Keratinocyte (primary cell): ENCODE data around the gene TBRG4. TPM values are rescaled to one million over a fixed set of nuclear protein-coding genes. Genes with fewer than 3 reads are reported as not detected.

Source experiments
- DNase-seq: peaks from one replicate; pipeline ENCODE4 v3.0.0-alpha.2; 2011; ENCODE audit warnings: low read depth, missing footprints, low spot score
- FAIRE-seq: peaks from 2 replicates; lab custom pipeline; 2011; peaks lifted over from hg19 to GRCh38; lab: Jason Lieb, UNC
- H2AFZ ChIP-seq: 2 replicates; pipeline ENCODE4 v1.6.0; 2012; ENCODE audit warnings: low read length, control low read depth, inconsistent platforms; ENCODE audit not compliant: control insufficient read depth
- H3K27ac ChIP-seq: 2 replicates; pipeline ENCODE4 v1.5.1; 2011; ENCODE audit warnings: low read length; ENCODE audit not compliant: control insufficient read depth, insufficient read depth
- H3K27me3 ChIP-seq: 3 replicates; pipeline ENCODE4 v1.6.0; 2011; ENCODE audit warnings: low read length; ENCODE audit not compliant: control insufficient read depth, insufficient read depth; ENCODE audit errors: extremely low read depth
- H3K36me3 ChIP-seq, 2 experiments: 2 replicates in 1 of 2; 3 replicates in 1 of 2; pipeline ENCODE4 v1.5.1; 2011; ENCODE audit warnings: low read length in 2 of 2, mild to moderate bottlenecking in 1 of 2; ENCODE audit not compliant: control insufficient read depth in 2 of 2, insufficient read depth in 2 of 2; ENCODE audit errors: extremely low read depth in 1 of 2
- H3K4me1 ChIP-seq: 3 replicates; pipeline ENCODE4 v1.5.1; 2011; ENCODE audit warnings: low read length; ENCODE audit not compliant: control insufficient read depth, insufficient read depth; ENCODE audit errors: extremely low read depth
- H3K4me2 ChIP-seq: 3 replicates; pipeline ENCODE4 v1.6.0; 2011; ENCODE audit warnings: low read depth, low read length; ENCODE audit not compliant: control insufficient read depth, insufficient read depth; ENCODE audit errors: extremely low read depth
- H3K4me3 ChIP-seq, 3 experiments: fragments of 200-600 bp in 1 of 3; sonication (generic) in 1 of 3; 2 replicates in 2 of 3; 3 replicates in 1 of 3; pipeline ENCODE4 v1.5.1; 2011 to 2016; ENCODE audit warnings: low read length in 3 of 3, mild to moderate bottlenecking in 3 of 3, control low read depth in 2 of 3, inconsistent platforms in 1 of 3, low read depth in 1 of 3, mixed read lengths in 1 of 3, mixed run types in 1 of 3, moderate library complexity in 1 of 3; ENCODE audit not compliant: control insufficient read depth in 2 of 3, insufficient read depth in 2 of 3; ENCODE audit errors: extremely low read depth in 1 of 3
- H3K79me2 ChIP-seq: 2 replicates; pipeline ENCODE4 v1.6.0; 2012; ENCODE audit warnings: low read length; ENCODE audit not compliant: control insufficient read depth, insufficient read depth
- H3K9ac ChIP-seq: 3 replicates; pipeline ENCODE4 v1.6.0; 2011; ENCODE audit warnings: low read length; ENCODE audit not compliant: control insufficient read depth, insufficient read depth; ENCODE audit errors: extremely low read depth
- H3K9me1 ChIP-seq: 3 replicates; pipeline ENCODE4 v1.6.0; 2011; ENCODE audit warnings: low read length; ENCODE audit not compliant: control insufficient read depth, insufficient read depth; ENCODE audit errors: extremely low read depth
- H3K9me3 ChIP-seq: 2 replicates; pipeline ENCODE4 v1.5.1; 2012; ENCODE audit warnings: low read depth, low read length; ENCODE audit not compliant: control insufficient read depth
- H4K20me1 ChIP-seq: 3 replicates; pipeline ENCODE4 v1.6.0; 2011; ENCODE audit warnings: low read length; ENCODE audit not compliant: control insufficient read depth, insufficient read depth; ENCODE audit errors: extremely low read depth
- EZH2 ChIP-seq: IDR thresholded peaks from one replicate; pipeline ENCODE4 v1.6.1; 2012; ENCODE audit warnings: inconsistent platforms, mild to moderate bottlenecking, low read length, moderate library complexity
- dilution Hi-C: fragments of 300-500 bp; cut with MboI; formaldehyde crosslinking; loops from one replicate; pipeline ENCODE4 v1.7.0; 2020; ENCODE audit warnings: low sequenced_read_pairs; ENCODE audit not compliant: extremely low pct_ligation_motif_present
- polyA plus RNA-seq, 5 experiments: library from polyadenylated mRNA; depleted of rRNA in 3 of 5; stranded (reverse) in 3 of 5; stranded (forward) in 1 of 5; unstranded in 1 of 5; fragments of >200 nt; gene quantifications; 1 replicate in 1 of 5; 2 replicates in 3 of 5; 3 replicates in 1 of 5; pipeline versions ENCODE4 v1.2.1 to v1.2.3, GENCODE V29; 2011 to 2012; ENCODE audit warnings: missing spikeins in 2 of 5, low read depth in 1 of 5, low replicate concordance in 1 of 5
- TF ChIP-seq, protein P1 (sequence below), 3 experiments: IDR thresholded peaks in 1 of 3; conservative IDR thresholded peaks in 1 of 3; optimal IDR thresholded peaks in 1 of 3; 2 replicates in 2 of 3; 3 replicates in 1 of 3; pipeline versions ENCODE3 to v1.5.1; 2011; ENCODE audit warnings: low read length in 3 of 3, mild to moderate bottlenecking in 3 of 3, moderate library complexity in 2 of 3, control low read depth in 1 of 3, inconsistent platforms in 1 of 3; ENCODE audit not compliant: insufficient read depth in 2 of 3; ENCODE audit errors: extremely low read depth in 1 of 3

The TBRG4 gene
- polyA plus RNA-seq, 1 donor (not counting 4 experiments of a cell fraction or from before 2014, with no cell fraction given), result 90.5 TPM

DNA sequence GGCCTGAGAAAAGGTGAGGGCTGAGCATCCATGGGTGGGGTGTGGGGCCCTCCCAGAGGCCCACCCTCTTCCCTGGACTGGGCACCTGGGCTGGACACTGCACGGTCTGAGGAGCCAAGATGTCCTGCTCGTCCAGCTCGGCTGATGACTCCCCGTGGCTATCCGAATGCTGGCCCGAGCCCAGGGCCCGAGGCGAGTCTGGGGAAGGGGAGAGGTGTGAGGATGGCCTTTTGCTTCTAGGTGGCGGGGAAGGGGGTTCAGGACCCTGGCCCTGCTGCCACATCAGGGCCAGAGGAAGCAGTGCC, 29.9 kb downstream of the TBRG4 start:
- dilution Hi-C loops, result no loop called here
- peaks cover 2% of the 10 kb centered on the region for H4K20me1 ChIP-seq
- no peak for FAIRE-seq
- H3K4me1 ChIP-seq, result peaks cover 2% of the 10 kb centered on the region
- TF ChIP-seq EZH2, result no peak
- TF ChIP-seq, protein P1, sequence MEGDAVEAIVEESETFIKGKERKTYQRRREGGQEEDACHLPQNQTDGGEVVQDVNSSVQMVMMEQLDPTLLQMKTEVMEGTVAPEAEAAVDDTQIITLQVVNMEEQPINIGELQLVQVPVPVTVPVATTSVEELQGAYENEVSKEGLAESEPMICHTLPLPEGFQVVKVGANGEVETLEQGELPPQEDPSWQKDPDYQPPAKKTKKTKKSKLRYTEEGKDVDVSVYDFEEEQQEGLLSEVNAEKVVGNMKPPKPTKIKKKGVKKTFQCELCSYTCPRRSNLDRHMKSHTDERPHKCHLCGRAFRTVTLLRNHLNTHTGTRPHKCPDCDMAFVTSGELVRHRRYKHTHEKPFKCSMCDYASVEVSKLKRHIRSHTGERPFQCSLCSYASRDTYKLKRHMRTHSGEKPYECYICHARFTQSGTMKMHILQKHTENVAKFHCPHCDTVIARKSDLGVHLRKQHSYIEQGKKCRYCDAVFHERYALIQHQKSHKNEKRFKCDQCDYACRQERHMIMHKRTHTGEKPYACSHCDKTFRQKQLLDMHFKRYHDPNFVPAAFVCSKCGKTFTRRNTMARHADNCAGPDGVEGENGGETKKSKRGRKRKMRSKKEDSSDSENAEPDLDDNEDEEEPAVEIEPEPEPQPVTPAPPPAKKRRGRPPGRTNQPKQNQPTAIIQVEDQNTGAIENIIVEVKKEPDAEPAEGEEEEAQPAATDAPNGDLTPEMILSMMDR (optimal IDR thresholded peaks at IDR 0.05 in 1 of 3, IDR thresholded peaks at IDR 0.05 in 1 of 3, conservative IDR thresholded peaks at IDR 0.05 in 1 of 3; ENCODE audit: extremely low read depth in 1 of 3, insufficient read depth in 2 of 3, low read length in 3 of 3), result no peak
- H3K9me1 ChIP-seq, result no peaks in the 10 kb centered on the region
- DNase-seq, result no peak
- no peaks in the 10 kb centered on the region for H3K9me3 ChIP-seq
- H3K27ac ChIP-seq, result no peak overlapping the region
- H3K79me2 ChIP-seq, result no peaks in the 10 kb centered on the region
- no peak overlapping the region for H3K4me3 ChIP-seq
- H3K4me2 ChIP-seq, result no peak overlapping the region
- H2AFZ ChIP-seq, result no peak overlapping the region
- no peak overlapping the region for H3K9ac ChIP-seq
- peaks cover 0 to 5% of the 10 kb centered on the region in 2 experiments for H3K36me3 ChIP-seq
- no peaks in the 10 kb centered on the region for H3K27me3 ChIP-seq

- Histone ChIP-seq H3K4me3 (no peak overlapping the region), H4K20me1 (no peaks in the 10 kb centered on the region), H2AFZ (no peak overlapping the region), H3K9me1 (no peaks in the 10 kb centered on the region), H3K27me3 (no peaks in the 10 kb centered on the region), H3K9ac (no peak overlapping the region), H3K36me3 (peaks cover 0 to 8% of the 10 kb centered on the region in 2 experiments), H3K4me1 (peaks cover 2% of the 10 kb centered on the region), H3K9me3 (no peaks in the 10 kb centered on the region), H3K4me2 (no peak overlapping the region), H3K79me2 (no peaks in the 10 kb centered on the region), H3K27ac (no peak overlapping the region)
- dilution Hi-C loops, result no loop called here
- FAIRE-seq (no peak), DNase-seq (no peak)
- TF ChIP-seq, protein P1 (optimal IDR thresholded peaks at IDR 0.05 in 1 of 3, IDR thresholded peaks at IDR 0.05 in 1 of 3, conservative IDR thresholded peaks at IDR 0.05 in 1 of 3; ENCODE audit: extremely low read depth in 1 of 3, insufficient read depth in 2 of 3, low read length in 3 of 3), result no peak
- TF ChIP-seq EZH2, result no peak
These were observed 30.4 kb downstream of the TBRG4 start for GRCh38 chr7:45080958-45081669.
